Measurements from ENCODE around the gene ABHD2.

The ABHD2 gene

DNA sequence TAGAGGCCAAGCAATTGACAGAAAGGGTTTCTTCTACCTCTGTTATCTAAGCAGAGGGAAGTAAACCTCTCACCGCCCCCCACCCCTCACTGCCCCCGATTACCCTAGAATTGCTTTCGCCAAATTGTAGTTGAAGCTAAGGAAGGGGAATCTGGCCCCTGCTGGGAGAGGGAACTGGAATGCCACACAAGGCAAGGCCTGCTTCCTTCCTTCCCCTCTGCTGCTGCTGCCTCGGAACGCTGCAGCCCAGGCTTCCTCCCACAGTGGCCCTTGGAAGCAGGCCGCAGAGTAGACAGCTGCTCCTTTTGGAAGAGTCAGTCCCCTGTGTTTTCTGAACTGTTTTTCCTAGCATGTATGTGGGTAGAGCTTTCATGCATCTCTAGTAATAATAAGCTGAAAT lies 111.5 kb downstream of the ABHD2 start:
- H2AFZ ChIP-seq (ENCODE audit: low read depth, low read length), result no peak overlapping the region
- no peak overlapping the region for H3K4me2 ChIP-seq (ENCODE audit: insufficient read depth, low read length)
- ATAC-seq (ENCODE audit: insufficient read depth, low read depth) (no peak), DNase-seq (no peak)
- no peaks in the 10 kb centered on the region for H3K9me3 ChIP-seq (ENCODE audit: insufficient read depth, low read length, severe bottlenecking)
- TF ChIP-seq EZH2 (IDR thresholded peaks at IDR 0.05; ENCODE audit: borderline replicate concordance, low read depth, low read length, severe bottlenecking), result no peak
- TF ChIP-seq, protein P1, sequence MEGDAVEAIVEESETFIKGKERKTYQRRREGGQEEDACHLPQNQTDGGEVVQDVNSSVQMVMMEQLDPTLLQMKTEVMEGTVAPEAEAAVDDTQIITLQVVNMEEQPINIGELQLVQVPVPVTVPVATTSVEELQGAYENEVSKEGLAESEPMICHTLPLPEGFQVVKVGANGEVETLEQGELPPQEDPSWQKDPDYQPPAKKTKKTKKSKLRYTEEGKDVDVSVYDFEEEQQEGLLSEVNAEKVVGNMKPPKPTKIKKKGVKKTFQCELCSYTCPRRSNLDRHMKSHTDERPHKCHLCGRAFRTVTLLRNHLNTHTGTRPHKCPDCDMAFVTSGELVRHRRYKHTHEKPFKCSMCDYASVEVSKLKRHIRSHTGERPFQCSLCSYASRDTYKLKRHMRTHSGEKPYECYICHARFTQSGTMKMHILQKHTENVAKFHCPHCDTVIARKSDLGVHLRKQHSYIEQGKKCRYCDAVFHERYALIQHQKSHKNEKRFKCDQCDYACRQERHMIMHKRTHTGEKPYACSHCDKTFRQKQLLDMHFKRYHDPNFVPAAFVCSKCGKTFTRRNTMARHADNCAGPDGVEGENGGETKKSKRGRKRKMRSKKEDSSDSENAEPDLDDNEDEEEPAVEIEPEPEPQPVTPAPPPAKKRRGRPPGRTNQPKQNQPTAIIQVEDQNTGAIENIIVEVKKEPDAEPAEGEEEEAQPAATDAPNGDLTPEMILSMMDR (IDR thresholded peaks at IDR 0.05; ENCODE audit: borderline replicate concordance, extremely low read depth, low read length, poor library complexity, severe bottlenecking), result no peak
- no peak overlapping the region for H3K27ac ChIP-seq (ENCODE audit: low read length)
- no peaks in the 10 kb centered on the region for H4K20me1 ChIP-seq (ENCODE audit: insufficient read depth, low read length)
- H3K9ac ChIP-seq (ENCODE audit: low read depth, low read length), result no peak overlapping the region
- no peaks in the 10 kb centered on the region for H3K27me3 ChIP-seq (ENCODE audit: insufficient read depth, low read length, poor library complexity)
- no peaks in the 10 kb centered on the region for H3K79me2 ChIP-seq (ENCODE audit: insufficient read depth, low read length)
- H3K36me3 ChIP-seq (ENCODE audit: insufficient read depth, low read length), result peaks cover 8% of the 10 kb centered on the region; the same call in 1 of the 2 replicates
- no peaks in the 10 kb centered on the region for H3K4me1 ChIP-seq (ENCODE audit: insufficient read depth, low read length)
- no peak overlapping the region for H3K4me3 ChIP-seq (ENCODE audit: low read depth in 1 of 2, low read length in 2 of 2)

DNA sequence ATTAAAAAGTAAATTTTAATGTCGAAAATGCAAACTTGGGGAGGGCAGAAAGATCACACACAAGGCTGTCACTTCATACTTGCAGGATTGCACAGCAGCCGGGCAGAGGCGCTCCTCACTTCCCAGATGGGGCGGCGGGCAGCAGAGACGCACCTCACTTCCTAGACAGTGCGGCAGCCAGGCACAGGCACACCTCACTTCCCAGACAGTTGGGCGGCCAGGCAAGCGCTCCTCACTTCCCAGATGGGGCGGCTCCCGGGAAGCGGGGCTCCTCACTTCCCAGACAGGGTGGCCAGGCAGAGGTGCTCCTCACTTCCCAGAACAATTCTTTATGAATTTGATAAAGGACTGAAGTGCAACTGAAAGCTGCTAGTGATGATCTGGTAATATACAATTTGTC lies 111.9 kb downstream of the ABHD2 start:
- DNase-seq, result no peak
- Histone ChIP-seq H3K9ac (ENCODE audit: low read depth, low read length) (no peak overlapping the region), H2AFZ (ENCODE audit: low read depth, low read length) (no peak overlapping the region), H4K20me1 (ENCODE audit: insufficient read depth, low read length) (no peaks in the 10 kb centered on the region), H3K27me3 (ENCODE audit: insufficient read depth, low read length, poor library complexity) (no peaks in the 10 kb centered on the region), H3K4me2 (ENCODE audit: insufficient read depth, low read length) (no peak overlapping the region), H3K79me2 (ENCODE audit: insufficient read depth, low read length) (no peaks in the 10 kb centered on the region), H3K36me3 (ENCODE audit: insufficient read depth, low read length) (0 out of 2 replicates have a peak, but pooled peaks cover 5% of the 10 kb centered on the region), H3K9me3 (ENCODE audit: insufficient read depth, low read length, severe bottlenecking) (no peaks in the 10 kb centered on the region), H3K27ac (ENCODE audit: low read length) (no peak overlapping the region), H3K4me3 (ENCODE audit: low read depth in 1 of 2, low read length in 2 of 2) (no peak overlapping the region), H3K4me1 (ENCODE audit: insufficient read depth, low read length) (no peaks in the 10 kb centered on the region)
- no peak for TF ChIP-seq EZH2 (IDR thresholded peaks at IDR 0.05; ENCODE audit: borderline replicate concordance, low read depth, low read length, severe bottlenecking)
- TF ChIP-seq, protein P1 (IDR thresholded peaks at IDR 0.05; ENCODE audit: borderline replicate concordance, extremely low read depth, low read length, poor library complexity, severe bottlenecking), result no peak
- no peak for ATAC-seq (ENCODE audit: insufficient read depth, low read depth)

DNA sequence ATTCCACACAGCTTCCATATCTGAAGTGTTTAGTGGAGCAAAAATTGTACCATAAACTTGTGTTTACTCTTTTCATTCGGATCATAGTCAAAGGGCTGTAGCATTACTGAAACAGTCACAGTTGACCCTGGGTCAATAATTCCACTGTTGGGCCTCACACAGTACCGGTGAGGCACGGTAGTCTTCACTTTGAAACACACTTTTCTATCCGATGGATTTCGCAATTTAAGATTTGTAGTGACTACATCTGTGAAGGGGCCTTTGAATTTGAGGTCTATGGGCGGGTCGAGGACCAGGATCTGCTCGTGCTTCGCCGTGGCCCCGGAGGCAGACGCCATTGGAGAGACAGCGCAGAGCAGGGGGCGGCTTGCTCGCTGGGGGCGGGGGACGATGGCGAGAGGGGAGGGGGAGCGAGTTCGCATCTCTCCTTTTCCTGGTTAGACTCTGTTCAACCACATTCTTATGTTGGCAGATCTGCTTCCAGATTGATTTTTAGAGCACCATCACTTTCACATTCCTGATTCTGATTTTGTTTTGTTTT lies 113.3 kb downstream of the ABHD2 start:
- no peaks in the 10 kb centered on the region for H3K79me2 ChIP-seq (ENCODE audit: insufficient read depth, low read length)
- H4K20me1 ChIP-seq (ENCODE audit: insufficient read depth, low read length), result no peaks in the 10 kb centered on the region
- ATAC-seq (ENCODE audit: insufficient read depth, low read depth), result no peak
- no peaks in the 10 kb centered on the region; the same call in 1 of the 2 replicates for H3K4me1 ChIP-seq (ENCODE audit: insufficient read depth, low read length)
- H3K9ac ChIP-seq (ENCODE audit: low read depth, low read length), result no peak overlapping the region
- no peak overlapping the region for H3K4me3 ChIP-seq (ENCODE audit: low read depth in 1 of 2, low read length in 2 of 2)
- 0 out of 2 replicates have a peak, but pooled peaks cover 3% of the 10 kb centered on the region for H3K36me3 ChIP-seq (ENCODE audit: insufficient read depth, low read length)
- H3K27ac ChIP-seq (ENCODE audit: low read length), result no peak overlapping the region
- no peak overlapping the region for H2AFZ ChIP-seq (ENCODE audit: low read depth, low read length)
- no peaks in the 10 kb centered on the region for H3K27me3 ChIP-seq (ENCODE audit: insufficient read depth, low read length, poor library complexity)
- H3K9me3 ChIP-seq (ENCODE audit: insufficient read depth, low read length, severe bottlenecking), result no peaks in the 10 kb centered on the region
- DNase-seq, result no peak
- no peak overlapping the region for H3K4me2 ChIP-seq (ENCODE audit: insufficient read depth, low read length)
- TF ChIP-seq EZH2 (IDR thresholded peaks at IDR 0.05; ENCODE audit: borderline replicate concordance, low read depth, low read length, severe bottlenecking), result no peak
- TF ChIP-seq, protein P1 (IDR thresholded peaks at IDR 0.05; ENCODE audit: borderline replicate concordance, extremely low read depth, low read length, poor library complexity, severe bottlenecking), result no peak

All from DND-41 (cell line).